HG03039 (cell line): ENCODE measurements around the gene TOM1L2.

Source experiments
- ATAC-seq: cut with Tn5 transposase; IDR thresholded peaks from one replicate; pipeline ENCODE4 v1.9.1; 2021; ENCODE audit warnings: mild to moderate bottlenecking, moderate library complexity; ENCODE audit not compliant: unreplicated experiment

TOM1L2 gene

GRCh38 chr17:17823433-17824118, 148.6 kb downstream of the TOM1L2 start:
- no peak for ATAC-seq

- no peak for ATAC-seq
These were observed 149.6 kb downstream of the TOM1L2 start for GRCh38 chr17:17822616-17823015.

GRCh38 chr17:17822189-17822588, 150.0 kb downstream of the TOM1L2 start:
- ATAC-seq: no peak

- ATAC-seq: no peak
These were observed 151.6 kb downstream of the TOM1L2 start for GRCh38 chr17:17820463-17821158.

- no peak for ATAC-seq
These were observed 152.2 kb downstream of the TOM1L2 start for GRCh38 chr17:17820046-17820445.

- peak; percentile 31 for ATAC-seq
These were observed 152.6 kb downstream of the TOM1L2 start for GRCh38 chr17:17819561-17819995.

GRCh38 chr17:17819111-17819510, 153.1 kb downstream of the TOM1L2 start:
- ATAC-seq: no peak

- ATAC-seq: no peak
These were observed 154.1 kb downstream of the TOM1L2 start for GRCh38 chr17:17818088-17818526.

GRCh38 chr17:17817552-17817947, 154.7 kb downstream of the TOM1L2 start:
- ATAC-seq: no peak

- no peak for ATAC-seq
These were observed 155.2 kb downstream of the TOM1L2 start for GRCh38 chr17:17816831-17817551.

GRCh38 chr17:17816240-17816814, 155.9 kb downstream of the TOM1L2 start:
- no peak for ATAC-seq

- no peak for ATAC-seq
These were observed 156.6 kb downstream of the TOM1L2 start for GRCh38 chr17:17815436-17816200.

- no peak for ATAC-seq
These were observed 157.2 kb downstream of the TOM1L2 start for GRCh38 chr17:17815062-17815406.

GRCh38 chr17:17814162-17815061, 157.8 kb downstream of the TOM1L2 start:
- no peak for ATAC-seq

- ATAC-seq: no peak
These were observed 158.5 kb downstream of the TOM1L2 start for GRCh38 chr17:17813725-17814095.

GRCh38 chr17:17813055-17813724, 159.0 kb downstream of the TOM1L2 start:
- ATAC-seq: no peak

GRCh38 chr17:17812211-17813054, 159.8 kb downstream of the TOM1L2 start:
- no peak for ATAC-seq
